ENCODE results near the gene SULT1C3. TPM values are rescaled to one million over a fixed set of nuclear protein-coding genes. Genes with fewer than 3 reads are reported as not detected.

The SULT1C3 gene
- total RNA-seq, 2 experiments from 2014 or later: not detected

GRCh38 chr2:108223573-108223972 lies 16.2 kb upstream of the SULT1C3 start:
- intact Hi-C loops (cut with micrococcal nuclease): no loop called here
- no peak for DNase-seq
- Mint-ChIP-seq H3K4me3 (no peak overlapping the region), H3K4me1 (ENCODE audit: low read depth) (no peaks in the 10 kb centered on the region), H3K9me3 (peaks cover 13% of the 10 kb centered on the region), H3K27me3 (ENCODE audit: low read depth) (peaks cover 6% of the 10 kb centered on the region), H3K27ac (no peak overlapping the region), H3K36me3 (ENCODE audit: low read depth) (no peaks in the 10 kb centered on the region)
- CTCF ChIA-PET: no interaction called here

DNA sequence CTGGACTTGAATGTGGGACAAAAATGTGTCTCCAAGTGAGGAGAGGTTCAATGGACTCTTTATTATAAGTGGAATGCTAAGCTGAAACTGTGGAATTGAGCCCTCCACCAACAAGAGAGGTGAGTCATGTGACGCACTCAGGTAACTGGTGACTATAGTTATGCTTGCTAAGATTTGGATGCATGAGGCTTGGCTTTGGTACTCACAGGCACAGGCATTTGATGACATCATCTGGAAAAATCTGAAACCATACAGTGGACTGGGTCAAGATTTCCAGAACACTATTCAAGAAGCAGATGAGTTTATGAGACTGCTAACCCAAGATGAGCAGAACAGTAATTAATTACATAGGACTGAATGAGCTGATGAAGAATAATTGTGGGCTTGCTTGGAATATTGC lies 15.7 kb upstream of the SULT1C3 start:
- Mint-ChIP-seq H3K36me3 (ENCODE audit: low read depth) (no peaks in the 10 kb centered on the region), H3K27ac (no peak overlapping the region), H3K4me1 (ENCODE audit: low read depth) (no peaks in the 10 kb centered on the region), H3K27me3 (ENCODE audit: low read depth) (peaks cover 6% of the 10 kb centered on the region), H3K9me3 (peaks cover 13% of the 10 kb centered on the region), H3K4me3 (no peak overlapping the region)
- CTCF ChIA-PET: no interaction called here
- intact Hi-C loops (cut with micrococcal nuclease): no loop called here
- no peak for DNase-seq

DNA sequence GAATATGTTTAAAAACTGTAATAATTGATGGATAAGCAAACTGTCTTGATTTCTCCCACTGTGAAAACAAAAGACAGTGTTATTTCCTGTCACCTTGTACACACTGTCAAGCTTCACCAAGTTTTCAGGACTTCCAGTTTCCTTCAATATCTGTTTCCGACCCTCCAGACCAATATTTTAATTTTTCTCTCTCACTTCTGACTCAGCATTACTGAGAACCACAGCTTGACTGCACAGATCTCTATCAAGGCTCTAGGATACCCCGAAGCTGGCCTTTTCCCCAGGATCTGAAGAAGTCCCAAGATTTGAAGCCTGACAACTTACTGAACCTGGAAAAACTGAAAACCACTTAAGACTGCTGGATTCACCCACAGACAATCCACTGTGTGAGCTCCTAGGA lies 13.2 kb upstream of the SULT1C3 start:
- intact Hi-C loops (cut with micrococcal nuclease): no loop called here
- CTCF ChIA-PET: no interaction called here

GRCh38 chr2:108228006-108228405 lies 11.8 kb upstream of the SULT1C3 start:
- peaks cover 7% of the 10 kb centered on the region for H3K27me3 Mint-ChIP-seq (ENCODE audit: low read depth)
- CTCF ChIA-PET: no interaction called here

More for the DNA sequence above, 13.2 kb upstream of the SULT1C3 start:
- Mint-ChIP-seq H3K4me1 (ENCODE audit: low read depth) (no peaks in the 10 kb centered on the region), H3K9me3 (peaks cover 13% of the 10 kb centered on the region), H3K27ac (no peak overlapping the region), H3K4me3 (no peak overlapping the region), H3K36me3 (ENCODE audit: low read depth) (no peaks in the 10 kb centered on the region), H3K27me3 (ENCODE audit: low read depth) (peaks cover 7% of the 10 kb centered on the region)
- no peak for DNase-seq

GRCh38 chr2:108228537-108228936 lies 11.2 kb upstream of the SULT1C3 start:
- no peak overlapping the region for H3K4me3 Mint-ChIP-seq
- no peaks in the 10 kb centered on the region for H3K36me3 Mint-ChIP-seq (ENCODE audit: low read depth)
- no peak overlapping the region for H3K27ac Mint-ChIP-seq
- CTCF ChIA-PET: no interaction called here
- DNase-seq: no peak
- intact Hi-C loops (cut with micrococcal nuclease): no loop called here
- peaks cover 7% of the 10 kb centered on the region for H3K27me3 Mint-ChIP-seq (ENCODE audit: low read depth)
- H3K9me3 Mint-ChIP-seq: peaks cover 9% of the 10 kb centered on the region
- no peaks in the 10 kb centered on the region for H3K4me1 Mint-ChIP-seq (ENCODE audit: low read depth)

More at GRCh38 chr2:108228006-108228405, 11.8 kb upstream of the SULT1C3 start:
- no peak for DNase-seq
- no peak overlapping the region for H3K4me3 Mint-ChIP-seq
- intact Hi-C loops (cut with micrococcal nuclease): no loop called here
- H3K4me1 Mint-ChIP-seq (ENCODE audit: low read depth): no peaks in the 10 kb centered on the region
- no peaks in the 10 kb centered on the region for H3K36me3 Mint-ChIP-seq (ENCODE audit: low read depth)
- H3K27ac Mint-ChIP-seq: no peak overlapping the region
- peaks cover 12% of the 10 kb centered on the region for H3K9me3 Mint-ChIP-seq

DNA sequence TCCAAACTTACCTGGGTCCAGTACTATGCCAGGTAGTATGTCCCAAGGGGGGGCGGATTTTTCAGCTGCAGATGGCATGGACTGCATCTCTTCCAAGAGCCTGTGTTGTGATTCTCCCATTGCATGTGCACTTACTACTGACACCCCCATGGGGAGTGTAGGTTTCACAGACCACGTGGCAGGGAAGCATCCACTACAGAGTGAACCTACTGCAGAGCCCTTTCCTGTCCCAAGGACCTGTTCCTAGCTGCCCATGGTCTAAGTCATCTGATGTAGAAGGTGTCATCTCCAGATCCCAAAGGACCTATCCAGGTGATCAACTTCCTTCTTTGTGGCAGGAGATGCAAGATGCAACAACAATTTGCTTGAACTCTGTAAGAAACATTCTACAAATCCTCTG lies 9.9 kb upstream of the SULT1C3 start:
- Mint-ChIP-seq H3K36me3 (ENCODE audit: low read depth) (no peaks in the 10 kb centered on the region), H3K4me3 (no peak overlapping the region), H3K9me3 (no peaks in the 10 kb centered on the region), H3K4me1 (ENCODE audit: low read depth) (no peaks in the 10 kb centered on the region), H3K27me3 (ENCODE audit: low read depth) (peaks cover 7% of the 10 kb centered on the region), H3K27ac (no peak overlapping the region)
- CTCF ChIA-PET: no interaction called here
- no peak for DNase-seq
- intact Hi-C loops (cut with micrococcal nuclease): no loop called here

- Mint-ChIP-seq H3K4me3 (no peak overlapping the region), H3K4me1 (ENCODE audit: low read depth) (no peaks in the 10 kb centered on the region), H3K9me3 (peaks cover 7% of the 10 kb centered on the region), H3K36me3 (ENCODE audit: low read depth) (no peaks in the 10 kb centered on the region), H3K27me3 (ENCODE audit: low read depth) (peaks cover 8% of the 10 kb centered on the region), H3K27ac (no peak overlapping the region)
- no peak for DNase-seq
- CTCF ChIA-PET: no interaction called here
- intact Hi-C loops (cut with micrococcal nuclease): no loop called here
Observed at GRCh38 chr2:108235577-108235976, 4.2 kb upstream of the SULT1C3 start.

GRCh38 chr2:108236676-108237335 lies 3.0 kb upstream of the SULT1C3 start:
- Mint-ChIP-seq H3K4me1 (ENCODE audit: low read depth) (no peaks in the 10 kb centered on the region), H3K4me3 (no peak overlapping the region), H3K27ac (no peak overlapping the region), H3K9me3 (peaks cover 7% of the 10 kb centered on the region), H3K36me3 (ENCODE audit: low read depth) (no peaks in the 10 kb centered on the region), H3K27me3 (ENCODE audit: low read depth) (peaks cover 14% of the 10 kb centered on the region)
- intact Hi-C loops (cut with micrococcal nuclease): no loop called here
- CTCF ChIA-PET: no interaction called here
- no peak for DNase-seq

GRCh38 chr2:108240966-108241365 lies 1.2 kb downstream of the SULT1C3 start:
- CTCF ChIA-PET: no interaction called here
- Mint-ChIP-seq H3K4me1 (ENCODE audit: low read depth) (no peaks in the 10 kb centered on the region), H3K27me3 (ENCODE audit: low read depth) (peaks cover 17% of the 10 kb centered on the region), H3K27ac (no peak overlapping the region), H3K36me3 (ENCODE audit: low read depth) (no peaks in the 10 kb centered on the region), H3K9me3 (peaks cover 10% of the 10 kb centered on the region), H3K4me3 (no peak overlapping the region)
- intact Hi-C loops (cut with micrococcal nuclease): no loop called here
- no peak for DNase-seq

- Mint-ChIP-seq H3K27ac (no peak overlapping the region), H3K4me1 (ENCODE audit: low read depth) (no peaks in the 10 kb centered on the region), H3K36me3 (ENCODE audit: low read depth) (no peaks in the 10 kb centered on the region), H3K9me3 (peaks cover 4% of the 10 kb centered on the region), H3K27me3 (ENCODE audit: low read depth) (peaks cover 18% of the 10 kb centered on the region), H3K4me3 (no peak overlapping the region)
- no peak for DNase-seq
- CTCF ChIA-PET: interaction anchor here (0.6 kb wide), 1 partner anchor 668 kb away, joined by 4 read pairs; no protein-coding TSS in a partner anchor
- intact Hi-C loops (cut with micrococcal nuclease): no loop called here
Observed at GRCh38 chr2:108243566-108243965, 3.8 kb downstream of the SULT1C3 start.

GRCh38 chr2:108244667-108245414 lies 5.1 kb downstream of the SULT1C3 start:
- CTCF ChIA-PET: no interaction called here
- peaks cover 4% of the 10 kb centered on the region for H3K9me3 Mint-ChIP-seq
- intact Hi-C loops (cut with micrococcal nuclease): no loop called here
- no peak overlapping the region for H3K27ac Mint-ChIP-seq
- no peak overlapping the region for H3K4me3 Mint-ChIP-seq
- H3K4me1 Mint-ChIP-seq (ENCODE audit: low read depth): no peaks in the 10 kb centered on the region
- H3K27me3 Mint-ChIP-seq (ENCODE audit: low read depth): peaks cover 13% of the 10 kb centered on the region
- no peak for DNase-seq
- H3K36me3 Mint-ChIP-seq (ENCODE audit: low read depth): no peaks in the 10 kb centered on the region

- intact Hi-C loops (cut with micrococcal nuclease): no loop called here
- H3K4me3 Mint-ChIP-seq: no peak overlapping the region
- CTCF ChIA-PET: no interaction called here
- peaks cover 15% of the 10 kb centered on the region for H3K27me3 Mint-ChIP-seq (ENCODE audit: low read depth)
- DNase-seq: no peak
- H3K27ac Mint-ChIP-seq: no peak overlapping the region
- H3K4me1 Mint-ChIP-seq (ENCODE audit: low read depth): no peaks in the 10 kb centered on the region
- no peaks in the 10 kb centered on the region for H3K36me3 Mint-ChIP-seq (ENCODE audit: low read depth)
- no peaks in the 10 kb centered on the region for H3K9me3 Mint-ChIP-seq
Observed at GRCh38 chr2:108253106-108253505, 13.3 kb downstream of the SULT1C3 start.

GRCh38 chr2:108257757-108258331 lies 18.1 kb downstream of the SULT1C3 start:
- no peaks in the 10 kb centered on the region for H3K4me1 Mint-ChIP-seq (ENCODE audit: low read depth)
- peaks cover 5% of the 10 kb centered on the region for H3K27me3 Mint-ChIP-seq (ENCODE audit: low read depth)
- no peak overlapping the region for H3K4me3 Mint-ChIP-seq
- CTCF ChIA-PET: no interaction called here
- H3K36me3 Mint-ChIP-seq (ENCODE audit: low read depth): no peaks in the 10 kb centered on the region
- H3K9me3 Mint-ChIP-seq: no peaks in the 10 kb centered on the region
- H3K27ac Mint-ChIP-seq: no peak overlapping the region
- intact Hi-C loops (cut with micrococcal nuclease): no loop called here
- no peak for DNase-seq
